GM19035 (cell line): ENCODE data around the gene CPSF3.
"Not testable (repeated sequence)": the region's sequence is repeated elsewhere in the genome, so short reads cannot be mapped to it uniquely, and the experiment has no call there.

Experiments
- ATAC-seq: cut with Tn5 transposase; IDR thresholded peaks from one replicate; pipeline ENCODE4 v1.9.1; 2021; ENCODE audit not compliant: unreplicated experiment

CPSF3 gene

DNA sequence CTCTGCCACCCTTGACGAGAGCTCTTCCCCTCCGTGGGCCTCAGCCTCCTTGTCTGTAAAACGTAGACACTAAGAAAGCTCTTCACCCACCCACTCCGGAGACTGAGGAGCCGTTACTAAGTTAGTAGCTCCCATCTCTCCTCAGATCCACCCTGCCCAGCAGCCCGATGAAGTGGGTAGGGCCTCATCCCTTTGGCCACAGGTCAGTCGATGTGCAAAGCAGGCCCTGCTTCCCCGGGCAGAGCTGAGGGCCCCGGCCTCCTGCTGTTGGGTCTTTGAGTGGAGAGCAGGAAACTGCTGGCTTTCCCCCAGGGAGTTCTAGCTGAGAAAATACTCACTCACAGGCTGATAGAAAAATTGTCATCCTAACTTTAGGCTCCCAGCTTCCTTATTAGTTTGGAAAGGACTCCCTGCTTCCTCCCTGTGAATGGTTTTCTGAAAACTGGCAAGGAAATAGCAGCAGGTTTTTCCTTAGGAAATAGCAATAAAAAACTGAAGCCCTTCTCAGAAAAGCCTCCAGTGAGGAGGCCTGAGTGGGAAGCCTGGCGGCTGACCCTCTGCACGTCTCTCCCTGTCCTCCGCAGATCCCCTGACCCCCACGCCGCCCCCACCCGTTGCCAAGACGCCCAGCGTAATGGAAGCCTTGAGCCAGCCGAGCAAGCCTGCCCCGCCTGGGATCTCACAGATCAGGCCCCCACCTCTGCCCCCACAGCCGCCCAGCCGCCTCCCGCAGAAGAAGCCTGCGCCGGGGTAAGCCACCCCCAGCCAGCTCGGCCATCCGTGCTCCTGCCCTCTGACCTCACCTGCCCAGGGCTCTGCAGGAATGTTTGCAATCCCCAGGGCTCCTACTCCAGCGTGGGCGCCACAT is 30.3 kb upstream of the CPSF3 start:
- no peak for ATAC-seq

DNA sequence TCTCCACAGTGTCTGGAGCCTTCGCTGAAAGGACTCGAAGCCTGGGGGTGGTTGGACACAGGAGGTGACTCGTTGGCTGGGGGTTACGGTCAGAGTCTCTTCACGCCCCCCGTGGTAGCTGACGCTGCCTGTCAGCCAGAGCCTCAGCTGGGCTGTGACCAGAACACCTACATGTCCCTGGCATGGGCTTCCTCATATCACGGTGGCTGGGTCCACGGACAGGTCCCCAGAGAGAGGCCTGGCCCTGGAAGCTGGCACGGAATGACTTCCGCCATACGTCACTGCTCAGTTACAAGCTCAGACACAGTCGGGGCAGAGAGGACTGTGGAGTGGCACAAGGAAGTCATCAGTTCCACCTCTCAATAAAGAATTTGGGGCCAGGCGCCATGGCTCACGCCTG is 28.6 kb upstream of the CPSF3 start:
- ATAC-seq = no peak

DNA sequence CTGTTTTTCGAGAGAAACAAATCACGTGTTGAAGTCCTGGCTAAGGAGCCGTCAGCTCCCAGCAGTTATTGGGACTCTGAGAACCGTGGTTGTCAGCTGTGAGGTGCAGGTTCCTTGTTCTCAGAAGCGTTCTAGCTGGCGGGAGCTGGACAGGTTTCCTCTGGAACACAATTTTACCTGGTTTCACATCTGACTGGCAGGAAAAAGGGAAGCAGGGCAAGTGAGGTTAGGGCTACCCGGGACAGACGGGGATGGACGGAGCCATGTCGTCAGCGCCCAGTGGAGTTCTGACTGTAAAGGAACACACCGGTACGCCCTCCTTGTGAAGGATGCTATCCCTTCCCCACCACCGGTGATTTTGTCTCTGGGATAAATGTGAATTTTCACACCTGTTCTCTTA is 26.3 kb upstream of the CPSF3 start:
- ATAC-seq = no peak

DNA sequence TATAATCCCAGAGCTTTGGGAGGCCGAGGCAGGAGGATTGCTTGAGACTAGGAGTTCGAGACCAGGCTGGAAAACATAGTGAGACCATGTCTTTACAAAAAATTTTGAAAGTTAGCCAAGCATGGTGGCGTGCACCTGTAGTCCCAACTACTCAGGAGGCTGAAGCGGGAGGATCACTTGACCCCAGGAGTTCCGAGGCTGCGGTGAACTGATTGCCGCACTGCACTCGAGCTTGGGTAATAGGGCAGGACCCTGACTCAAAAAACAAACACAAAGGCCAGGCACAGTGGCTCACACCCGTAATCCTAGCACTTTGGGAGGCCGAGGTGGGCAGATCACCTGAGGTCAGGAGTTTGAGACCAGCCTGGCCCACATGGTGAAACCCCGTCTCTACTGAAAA is 25.2 kb upstream of the CPSF3 start:
- ATAC-seq = not testable (repeated sequence)

DNA sequence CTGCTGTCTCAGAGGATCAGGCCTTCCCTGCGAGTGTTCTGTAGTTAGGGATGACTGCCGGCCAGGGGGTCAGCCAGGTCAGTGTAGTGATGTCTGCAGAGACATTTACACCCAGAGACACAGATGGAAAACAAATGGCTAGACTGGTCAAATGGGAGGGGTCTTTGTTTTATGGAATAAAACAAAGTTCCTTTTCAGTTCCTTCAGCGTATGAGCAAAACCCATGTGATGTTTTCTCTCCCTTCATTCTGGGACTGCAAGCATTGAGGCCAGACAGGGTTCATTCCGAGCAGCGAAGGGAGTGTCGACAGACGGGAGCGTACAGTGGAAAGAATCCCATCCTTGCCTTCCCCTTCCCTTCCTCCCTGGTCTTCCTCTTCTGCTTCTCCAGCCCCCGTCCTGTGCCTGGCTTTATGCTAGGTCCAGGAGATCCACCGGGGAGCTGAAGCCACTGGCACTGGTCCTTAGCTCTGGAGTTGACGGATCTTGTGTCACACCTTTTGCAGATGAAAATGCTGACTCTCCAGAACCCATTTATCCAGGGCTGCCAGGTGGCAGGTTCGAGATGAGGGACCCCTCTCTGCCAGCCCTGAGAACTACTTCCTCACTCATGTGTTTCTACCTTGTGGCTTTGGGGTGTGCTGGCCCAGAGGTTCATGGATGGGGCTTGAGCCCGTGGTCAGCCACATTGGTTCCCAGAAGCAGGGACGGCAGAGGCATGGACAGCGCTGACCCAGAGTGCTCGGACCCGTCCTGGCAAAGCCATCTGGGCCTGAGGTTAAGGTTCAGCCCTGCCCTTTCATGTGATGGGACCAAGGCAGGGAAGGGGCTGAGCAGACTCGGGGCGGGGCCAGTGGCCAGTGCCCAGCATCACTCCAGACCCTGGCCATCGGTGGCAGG is 24.3 kb upstream of the CPSF3 start:
- ATAC-seq = no peak

DNA sequence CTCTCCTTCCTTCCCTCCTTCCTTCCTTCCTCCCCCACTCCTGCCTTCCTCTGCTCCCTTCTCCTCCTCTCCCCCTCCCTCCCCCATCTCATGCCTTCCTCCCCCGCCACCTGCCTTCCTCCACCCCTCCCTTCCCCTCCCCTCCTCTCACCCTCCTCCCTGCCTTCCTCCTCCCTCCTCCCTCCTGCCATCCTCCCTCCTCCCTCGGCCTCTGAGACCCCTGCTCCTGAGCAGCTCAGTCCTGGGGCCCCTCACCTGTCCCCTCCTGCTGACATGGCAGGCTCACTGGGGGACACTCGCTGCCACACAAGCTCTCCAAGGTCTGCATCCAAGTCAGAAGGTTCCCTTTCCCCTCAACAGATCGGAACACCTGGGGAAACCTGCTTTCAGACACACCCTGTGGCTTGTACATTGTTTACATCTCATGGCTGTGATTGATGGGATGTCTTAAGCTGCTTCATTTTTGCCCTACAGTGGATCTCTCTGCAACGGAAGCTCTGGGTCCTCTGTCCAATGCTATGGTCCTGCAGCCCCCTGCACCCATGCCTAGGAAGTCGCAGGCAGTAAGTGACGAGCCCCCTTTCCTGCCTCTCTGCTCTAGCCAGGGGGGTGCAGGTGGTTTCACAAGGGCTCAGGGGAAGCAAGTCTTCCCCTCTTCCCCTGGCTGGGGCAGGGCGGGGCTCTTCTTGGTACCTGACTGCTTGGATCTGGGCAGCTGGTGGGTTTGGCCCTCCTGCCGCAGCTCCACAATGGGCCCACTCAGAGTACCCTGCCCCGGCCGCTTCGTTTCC is 23.0 kb upstream of the CPSF3 start:
- ATAC-seq = no peak

DNA sequence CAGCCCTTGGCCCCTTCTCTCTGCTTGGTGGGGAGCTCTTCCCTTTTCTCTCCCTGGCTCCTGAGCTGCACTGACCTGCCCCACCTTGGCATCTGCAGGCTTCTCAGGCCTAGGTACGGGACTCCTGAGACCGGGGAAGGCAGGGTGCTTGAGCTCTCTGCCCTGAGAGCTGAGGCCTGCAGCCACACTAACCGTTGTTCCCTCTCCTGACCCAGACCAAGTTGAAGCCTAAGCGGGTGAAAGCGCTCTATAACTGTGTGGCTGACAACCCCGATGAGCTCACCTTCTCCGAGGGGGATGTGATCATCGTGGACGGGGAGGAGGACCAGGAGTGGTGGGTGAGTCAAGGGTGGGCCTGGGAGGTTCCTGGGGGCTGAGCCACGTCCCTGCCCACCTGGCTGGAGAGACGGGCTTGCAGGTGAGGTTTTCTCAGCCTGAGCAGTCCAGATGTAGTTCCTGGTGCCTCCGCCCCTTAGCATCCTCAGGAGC is 22.4 kb upstream of the CPSF3 start:
- no peak for ATAC-seq

DNA sequence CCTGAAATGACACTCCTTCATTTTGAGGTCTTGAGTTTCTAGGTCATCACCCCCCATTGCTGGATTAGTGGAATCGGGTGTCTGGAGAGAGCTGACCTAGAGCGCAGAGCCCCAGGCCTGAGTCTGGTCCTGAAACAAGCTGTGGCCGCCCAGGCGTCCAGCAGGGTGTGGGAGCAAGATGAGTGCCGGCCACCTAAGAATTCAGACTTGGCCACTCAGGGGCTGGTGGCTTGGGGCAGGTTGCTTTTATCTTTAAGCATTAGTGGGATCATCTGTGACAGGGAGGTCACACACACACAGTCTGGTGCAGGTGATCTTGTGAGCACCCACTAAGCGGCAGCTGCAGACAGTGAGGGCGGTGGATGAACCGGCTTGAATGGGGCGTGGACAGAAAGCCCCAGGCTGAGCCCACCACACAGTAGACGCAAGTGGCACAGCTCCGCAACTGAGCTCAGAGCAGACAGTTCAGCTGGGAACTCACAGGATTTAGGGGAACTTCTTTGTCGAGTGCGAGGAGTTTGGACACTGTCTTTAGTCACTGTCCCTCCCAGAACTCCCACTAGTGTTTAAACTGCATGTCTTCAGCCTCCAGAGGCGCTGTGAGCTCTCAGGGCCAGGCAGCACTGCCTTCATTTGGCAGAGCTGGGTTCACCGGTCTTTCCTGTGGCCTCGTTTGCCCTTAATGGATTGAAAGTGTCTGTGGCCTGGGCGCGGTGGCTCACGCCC is 21.6 kb upstream of the CPSF3 start:
- ATAC-seq = no peak

DNA sequence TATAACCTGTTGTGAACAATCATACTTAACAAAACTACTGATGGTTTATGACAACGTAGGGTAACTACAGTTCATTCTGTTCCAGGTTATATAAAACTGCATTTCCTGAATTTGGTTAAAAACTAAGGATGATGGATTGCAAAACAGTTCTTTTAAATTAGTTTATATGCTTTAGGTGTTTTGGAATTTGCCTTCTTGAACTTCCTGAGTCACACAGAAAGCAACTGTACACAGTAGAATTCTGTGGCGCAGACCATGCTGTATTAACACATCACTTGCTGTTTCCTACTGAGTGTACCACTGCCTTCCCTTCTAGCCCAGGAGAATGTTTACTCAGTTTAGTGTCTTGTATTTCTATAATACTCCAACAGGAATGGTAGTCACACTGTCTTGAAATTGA is 19.5 kb upstream of the CPSF3 start:
- ATAC-seq = no peak

DNA sequence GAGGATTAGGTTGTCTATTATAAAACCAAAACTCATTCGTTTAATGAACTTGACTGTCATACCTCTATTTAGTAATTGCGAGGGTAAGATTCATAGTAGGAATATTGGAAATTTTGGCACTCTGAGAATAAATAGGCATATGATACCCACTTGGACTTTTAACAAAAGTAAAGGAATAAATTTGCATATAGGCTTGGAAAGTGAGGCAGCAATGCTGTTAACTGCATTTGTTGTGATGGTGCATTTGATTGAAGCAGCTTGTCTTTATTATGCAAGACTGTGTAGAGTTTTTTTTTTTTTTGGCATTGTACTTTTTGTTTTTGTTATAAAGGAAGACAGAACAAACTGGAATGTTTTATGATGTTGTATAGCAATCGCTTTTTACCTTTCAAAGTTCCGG is 19.0 kb upstream of the CPSF3 start:
- no peak for ATAC-seq

DNA sequence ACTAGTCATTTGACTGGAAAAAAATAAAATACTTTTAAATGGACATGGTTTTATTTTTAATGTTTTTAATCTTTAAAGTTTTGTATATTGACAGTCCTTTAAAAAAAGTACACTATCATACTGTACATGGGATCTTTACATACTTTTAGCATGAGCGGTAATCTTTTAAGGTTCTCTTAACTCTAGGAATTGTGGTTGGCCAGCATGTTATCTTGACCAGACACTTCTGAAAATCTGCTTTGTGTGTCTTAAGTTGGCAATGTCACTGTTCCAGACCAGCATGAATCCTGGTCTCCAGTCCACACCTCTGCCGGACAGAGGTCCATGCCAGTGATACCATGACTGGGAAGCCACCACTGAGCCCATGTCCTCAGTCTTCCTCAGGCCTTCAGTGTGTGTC is 17.8 kb upstream of the CPSF3 start:
- ATAC-seq = no peak

DNA sequence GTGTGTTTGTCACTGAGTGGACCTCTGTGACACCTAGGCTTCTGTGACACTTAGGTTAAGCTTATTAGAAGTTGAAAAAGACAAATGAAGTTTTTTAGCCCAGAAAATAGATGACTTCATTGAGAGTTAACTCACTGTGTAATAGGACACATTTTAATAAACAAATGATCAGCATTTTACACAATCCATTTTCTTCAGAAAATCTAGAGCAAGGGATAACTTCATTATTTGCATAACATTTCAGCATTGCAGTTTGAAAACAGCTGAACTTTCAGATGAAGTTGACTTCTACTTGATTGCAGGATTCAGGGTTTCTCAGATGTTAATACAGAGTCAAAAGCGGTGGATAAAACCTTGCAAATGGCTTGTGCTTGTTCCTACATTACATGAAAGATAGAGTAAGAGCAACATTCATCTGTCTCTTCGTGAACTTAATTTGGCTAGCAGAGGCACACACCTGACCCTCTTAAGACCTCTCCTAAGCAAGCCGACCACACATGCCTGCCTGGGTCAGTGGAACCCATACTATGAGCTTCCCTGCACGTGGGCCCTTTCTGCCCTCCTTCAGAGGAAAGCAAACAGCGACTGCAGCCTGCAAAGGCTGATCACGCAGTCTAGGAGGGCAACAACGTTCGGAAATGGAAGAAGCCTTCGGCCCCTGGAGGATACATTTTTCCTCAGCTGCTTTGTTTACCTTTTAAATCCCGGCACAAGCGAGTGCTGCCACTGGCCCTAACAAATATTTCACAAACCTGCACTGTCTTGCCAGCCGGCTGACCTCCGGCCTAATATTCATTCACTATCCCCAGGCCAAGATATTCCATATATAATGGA is 16.7 kb upstream of the CPSF3 start:
- no peak for ATAC-seq

DNA sequence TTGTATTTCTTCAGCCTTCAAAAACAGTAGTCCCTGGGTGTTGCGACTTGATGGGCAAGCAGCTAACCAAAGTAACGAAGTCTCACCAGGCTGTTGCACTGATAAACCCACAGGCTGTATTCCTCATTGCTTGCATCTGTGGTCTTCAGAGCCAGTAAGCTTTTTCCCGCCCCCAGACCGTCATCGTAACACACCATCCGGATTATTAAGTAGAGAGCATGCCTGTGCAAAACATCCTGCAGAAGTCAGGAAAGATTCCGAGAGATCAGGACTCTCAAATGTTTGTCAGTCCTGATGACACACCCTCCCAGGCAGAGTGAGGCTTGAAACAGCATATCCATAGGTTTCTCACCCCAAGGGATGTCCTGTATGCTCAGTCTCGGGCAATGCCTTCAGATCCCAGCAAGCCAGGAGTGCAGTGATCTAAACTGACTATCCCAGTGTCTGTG is 16.1 kb upstream of the CPSF3 start:
- no peak for ATAC-seq

DNA sequence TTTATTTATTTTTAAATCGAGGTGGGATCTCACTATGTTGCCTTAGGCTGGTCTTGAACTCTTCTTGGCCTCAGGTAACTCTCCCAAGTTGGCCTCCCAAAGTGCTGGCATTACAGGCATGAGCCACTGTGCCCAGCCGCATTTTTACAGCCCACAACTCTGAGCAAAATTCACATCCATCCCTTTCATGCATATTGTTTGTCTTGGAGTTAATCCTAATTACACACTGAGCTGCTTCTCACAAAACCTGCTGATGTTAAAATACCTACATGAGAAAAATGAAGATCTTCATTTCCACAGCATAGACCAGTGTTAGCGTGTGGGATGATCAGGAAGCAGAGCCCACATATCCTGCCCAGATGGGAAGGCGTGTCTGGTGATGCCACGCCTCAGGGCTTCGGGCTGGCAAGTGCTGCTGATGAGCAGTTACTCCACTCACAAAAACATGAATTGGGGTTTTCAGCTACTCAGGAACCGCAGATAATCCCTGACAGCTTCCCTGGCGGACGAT is 14.8 kb upstream of the CPSF3 start:
- no peak for ATAC-seq

DNA sequence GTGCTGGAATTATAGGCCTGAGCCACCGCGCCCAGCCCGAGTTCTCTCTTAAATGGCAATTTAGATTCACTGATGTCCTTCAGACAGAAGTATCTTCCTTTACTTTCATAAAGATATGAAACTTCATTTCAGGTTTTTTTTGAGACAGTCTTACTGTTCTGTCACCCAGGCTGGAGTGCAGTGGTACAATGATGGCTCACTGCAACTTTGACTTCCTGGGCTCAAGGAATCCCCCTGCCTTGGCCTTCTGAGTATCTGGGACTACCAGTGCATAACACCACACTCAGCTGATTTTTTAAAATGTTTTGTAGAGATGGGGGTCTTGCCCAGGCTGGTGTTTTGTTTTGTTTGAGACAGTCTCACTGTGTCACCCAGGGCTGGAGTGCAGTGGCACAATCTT is 13.3 kb upstream of the CPSF3 start:
- no peak for ATAC-seq

DNA sequence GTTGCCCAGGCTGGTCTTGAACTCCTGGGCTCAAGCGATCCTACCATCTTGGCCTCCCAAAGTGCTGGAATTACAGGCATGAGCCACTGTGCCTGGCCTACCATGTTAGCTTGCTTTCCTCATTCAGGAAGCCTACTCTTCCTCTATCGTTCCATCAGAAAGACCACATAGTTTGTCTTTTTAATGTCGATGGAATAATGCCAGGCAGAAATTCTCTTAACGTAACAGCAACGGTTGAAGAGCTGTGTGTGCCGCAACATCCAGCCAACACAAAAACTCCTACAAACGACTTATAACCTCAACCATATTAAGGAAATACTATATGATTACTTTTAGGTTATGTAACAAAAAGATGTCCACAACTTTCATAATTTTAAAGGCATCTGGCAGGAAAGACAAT is 10.7 kb upstream of the CPSF3 start:
- no peak for ATAC-seq

DNA sequence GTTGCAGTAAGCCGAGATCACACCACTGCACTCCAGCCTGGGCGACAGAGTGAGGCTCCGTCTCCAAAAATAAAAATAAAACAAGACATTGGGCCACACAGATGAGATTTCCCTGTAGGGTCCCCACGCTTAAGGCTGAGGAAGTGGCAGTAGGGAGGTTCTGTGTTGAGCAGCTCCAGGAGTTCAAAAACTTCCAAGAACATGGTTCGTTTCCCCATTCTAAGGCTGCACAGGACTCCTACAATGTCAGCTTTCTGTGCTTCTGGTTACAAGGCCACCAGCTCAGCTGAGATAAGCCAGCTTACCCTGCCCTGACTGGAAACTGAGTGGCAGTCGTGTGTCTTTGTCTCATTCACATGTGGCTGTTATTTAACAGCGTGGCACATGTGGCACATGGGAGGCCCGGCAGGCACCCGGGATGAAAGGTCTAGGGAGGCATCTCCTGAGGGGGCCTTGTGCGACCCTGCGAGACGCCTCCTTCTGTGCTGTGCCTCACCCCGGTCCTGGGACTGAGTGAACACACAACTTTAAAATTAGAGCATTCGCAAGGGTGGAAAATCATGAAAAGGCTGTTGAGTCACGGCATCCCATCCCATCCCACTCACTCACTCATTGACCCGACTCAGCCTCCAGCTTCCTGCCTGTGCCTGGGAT is 7.8 kb upstream of the CPSF3 start:
- ATAC-seq = no peak

DNA sequence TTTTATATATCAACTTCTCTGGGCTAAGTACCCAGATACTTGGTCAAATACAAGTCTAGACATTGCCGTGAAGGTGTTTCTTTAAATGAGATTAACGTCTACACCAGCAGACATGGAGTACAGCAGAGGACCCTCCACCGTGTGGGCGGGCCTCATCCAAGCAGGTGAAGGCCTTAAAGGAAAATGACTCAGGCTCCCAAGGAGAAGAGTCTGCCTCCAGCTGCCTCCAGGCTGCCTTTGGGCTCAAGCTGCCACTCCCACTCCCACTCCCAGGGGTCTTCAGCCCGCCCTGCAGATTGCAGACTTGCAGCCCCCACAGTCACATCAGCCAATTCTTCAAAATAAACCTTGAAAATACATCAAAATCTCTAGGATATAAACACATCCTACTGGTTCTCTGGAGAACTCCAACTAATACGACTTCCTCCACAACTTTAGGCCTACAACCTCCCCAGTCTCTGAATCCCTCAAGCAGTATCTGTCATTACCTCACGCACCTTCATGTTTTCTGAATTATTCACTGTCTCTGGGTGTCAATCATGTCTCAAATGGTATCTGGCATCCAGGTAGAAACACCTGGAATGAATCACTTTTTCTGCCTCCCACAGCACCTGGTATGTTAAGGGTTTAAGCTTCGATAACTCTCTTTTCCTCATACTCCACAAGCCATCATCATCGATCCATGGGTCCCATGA is 7.0 kb upstream of the CPSF3 start:
- no peak for ATAC-seq
